ENCODE measurements around the gene C16orf54. TPM values are rescaled to one million over a fixed set of nuclear protein-coding genes. Genes with fewer than 3 reads are reported as not detected.
"Not testable (repeated sequence)": the region's sequence is repeated elsewhere in the genome, so short reads cannot be mapped to it uniquely, and the experiment has no call there.

Gene C16orf54
- total RNA-seq, 1 donor from 2014 or later: 2.1 TPM

DNA sequence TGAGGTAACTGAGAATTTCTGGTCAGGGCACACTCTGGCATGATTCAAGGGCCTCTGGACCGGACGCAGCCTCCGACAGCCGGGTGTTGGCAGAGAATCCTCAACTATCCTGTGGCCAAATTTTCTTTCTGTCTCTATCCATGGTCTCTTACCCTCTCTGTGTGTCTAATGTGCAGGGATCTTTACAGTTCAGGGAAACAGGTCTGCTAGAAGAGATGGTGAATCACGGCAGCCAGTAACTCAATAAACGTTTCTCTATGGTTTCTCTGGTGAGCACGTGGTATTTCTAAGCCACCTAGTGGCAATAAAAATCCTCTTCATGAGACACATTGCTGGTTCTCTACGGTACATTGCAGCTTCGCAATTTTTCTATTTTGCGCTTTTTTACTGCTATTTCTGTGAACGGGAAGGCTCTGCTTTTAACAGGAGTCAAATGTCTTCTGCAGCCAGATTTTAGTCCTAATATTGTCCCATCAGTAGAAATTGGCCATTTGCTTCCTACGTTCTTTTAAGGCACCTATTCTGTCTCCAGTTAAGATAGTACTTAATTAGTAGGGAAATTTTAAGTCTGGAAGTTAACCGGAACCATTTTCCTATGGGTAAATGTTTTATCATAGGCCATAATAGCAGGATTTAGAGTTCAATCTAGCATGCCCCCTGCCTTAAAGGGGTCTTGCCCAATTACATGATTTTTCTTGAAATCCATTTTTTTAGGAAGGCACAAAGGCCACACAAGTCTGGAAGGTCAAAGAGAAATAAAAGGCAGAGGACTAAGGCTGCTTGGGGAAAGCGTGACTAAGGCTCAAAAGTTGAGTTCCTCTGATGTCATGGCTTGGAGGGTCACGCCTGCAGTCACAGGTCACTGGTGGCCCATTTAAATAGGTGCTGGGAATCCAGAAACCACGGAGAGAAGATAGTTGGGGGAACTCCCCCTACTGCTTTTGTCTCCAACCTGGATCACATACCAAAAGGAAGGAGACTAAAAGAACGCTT lies 35.3 kb downstream of the C16orf54 start:
- Mint-ChIP-seq H3K27me3 (peaks cover 4% of the 10 kb centered on the region), H3K9me3 (peaks cover 10% of the 10 kb centered on the region), H3K4me1 (ENCODE audit: unreplicated experiment) (peaks cover 25% of the 10 kb centered on the region), H3K4me3 (peak overlapping the region; percentile 75), H3K27ac (peak overlapping the region; percentile 78), H3K36me3 (no peaks in the 10 kb centered on the region)
- no peak for DNase-seq (ENCODE audit: extremely low spot score, unreplicated experiment)
- TF ChIP-seq, protein P1, sequence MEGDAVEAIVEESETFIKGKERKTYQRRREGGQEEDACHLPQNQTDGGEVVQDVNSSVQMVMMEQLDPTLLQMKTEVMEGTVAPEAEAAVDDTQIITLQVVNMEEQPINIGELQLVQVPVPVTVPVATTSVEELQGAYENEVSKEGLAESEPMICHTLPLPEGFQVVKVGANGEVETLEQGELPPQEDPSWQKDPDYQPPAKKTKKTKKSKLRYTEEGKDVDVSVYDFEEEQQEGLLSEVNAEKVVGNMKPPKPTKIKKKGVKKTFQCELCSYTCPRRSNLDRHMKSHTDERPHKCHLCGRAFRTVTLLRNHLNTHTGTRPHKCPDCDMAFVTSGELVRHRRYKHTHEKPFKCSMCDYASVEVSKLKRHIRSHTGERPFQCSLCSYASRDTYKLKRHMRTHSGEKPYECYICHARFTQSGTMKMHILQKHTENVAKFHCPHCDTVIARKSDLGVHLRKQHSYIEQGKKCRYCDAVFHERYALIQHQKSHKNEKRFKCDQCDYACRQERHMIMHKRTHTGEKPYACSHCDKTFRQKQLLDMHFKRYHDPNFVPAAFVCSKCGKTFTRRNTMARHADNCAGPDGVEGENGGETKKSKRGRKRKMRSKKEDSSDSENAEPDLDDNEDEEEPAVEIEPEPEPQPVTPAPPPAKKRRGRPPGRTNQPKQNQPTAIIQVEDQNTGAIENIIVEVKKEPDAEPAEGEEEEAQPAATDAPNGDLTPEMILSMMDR (conservative IDR thresholded peaks at IDR 0.05): peak; percentile 84

GRCh38 chr16:29709657-29710056 lies 36.1 kb downstream of the C16orf54 start:
- H3K4me1 Mint-ChIP-seq (ENCODE audit: unreplicated experiment): peaks cover 16% of the 10 kb centered on the region
- DNase-seq (ENCODE audit: extremely low spot score, unreplicated experiment); H3K36me3 Mint-ChIP-seq; H3K27me3 Mint-ChIP-seq; H3K9me3 Mint-ChIP-seq: not testable (repeated sequence)
- peak overlapping the region; percentile 78 for H3K27ac Mint-ChIP-seq
- H3K4me3 Mint-ChIP-seq: peak overlapping the region; percentile 61

GRCh38 chr16:29708917-29709600 lies 36.7 kb downstream of the C16orf54 start:
- Mint-ChIP-seq H3K4me1 (ENCODE audit: unreplicated experiment) (peaks cover 16% of the 10 kb centered on the region), H3K27ac (no peak overlapping the region), H3K4me3 (peak overlapping the region; percentile 61), H3K36me3 (no peaks in the 10 kb centered on the region), H3K27me3 (peaks cover 4% of the 10 kb centered on the region), H3K9me3 (peaks cover 10% of the 10 kb centered on the region)
- TF ChIP-seq, protein P1 (conservative IDR thresholded peaks at IDR 0.05): no peak
- no peak for DNase-seq (ENCODE audit: extremely low spot score, unreplicated experiment)

- H3K9me3 Mint-ChIP-seq, H3K36me3 Mint-ChIP-seq, H3K27ac Mint-ChIP-seq: not testable (repeated sequence)
These were observed 38.6 kb downstream of the C16orf54 start for GRCh38 chr16:29707160-29707559.

DNA sequence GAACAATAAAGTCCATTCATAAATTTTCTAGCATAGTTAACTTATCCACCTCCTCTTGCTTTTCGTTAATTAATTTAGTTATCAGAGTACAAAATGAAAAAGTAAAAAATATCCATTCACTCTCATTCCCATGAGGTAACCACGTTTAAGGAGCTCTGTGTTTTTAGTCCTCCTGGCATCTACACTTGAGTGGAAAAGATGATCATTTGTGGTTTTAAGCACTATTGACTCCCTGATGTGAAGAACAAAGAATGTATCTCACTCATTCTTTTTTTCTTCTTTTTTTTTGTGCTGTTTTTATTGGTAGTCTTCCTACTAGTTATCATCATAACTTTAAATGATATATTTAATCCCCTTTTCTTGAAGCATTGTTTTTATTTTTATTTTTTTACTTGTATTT lies 40.8 kb downstream of the C16orf54 start:
- H3K36me3 Mint-ChIP-seq: no peaks in the 10 kb centered on the region
- DNase-seq (ENCODE audit: extremely low spot score, unreplicated experiment): no peak
- TF ChIP-seq, protein P1 (conservative IDR thresholded peaks at IDR 0.05): no peak
- H3K27me3 Mint-ChIP-seq: no peaks in the 10 kb centered on the region
- peaks cover 5% of the 10 kb centered on the region for H3K9me3 Mint-ChIP-seq
- peaks cover 23% of the 10 kb centered on the region for H3K4me1 Mint-ChIP-seq (ENCODE audit: unreplicated experiment)
- no peak overlapping the region for H3K4me3 Mint-ChIP-seq
- H3K27ac Mint-ChIP-seq: no peak overlapping the region

More at GRCh38 chr16:29707160-29707559, 38.6 kb downstream of the C16orf54 start:
- H3K4me3 Mint-ChIP-seq; DNase-seq (ENCODE audit: extremely low spot score, unreplicated experiment); H3K27me3 Mint-ChIP-seq: not testable (repeated sequence)
- peaks cover 21% of the 10 kb centered on the region for H3K4me1 Mint-ChIP-seq (ENCODE audit: unreplicated experiment)

DNA sequence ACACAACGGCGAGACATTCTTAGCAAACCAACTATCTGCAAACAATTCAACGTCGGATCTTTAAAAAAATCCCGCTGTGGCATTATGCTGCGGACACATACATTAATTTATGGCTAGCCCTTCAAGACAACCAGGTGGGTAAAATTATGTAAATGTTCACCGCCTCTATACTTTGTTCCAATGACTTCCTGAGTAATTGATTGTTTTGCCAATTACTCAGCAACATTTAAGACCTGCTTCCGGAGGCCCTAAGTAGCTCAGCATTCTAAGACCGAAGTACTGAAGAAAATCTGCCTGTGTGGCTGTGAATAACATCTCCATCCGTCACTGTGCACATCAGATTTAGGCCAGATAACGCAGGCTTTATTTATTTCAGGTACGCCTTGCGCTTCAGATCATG lies 43.5 kb downstream of the C16orf54 start:
- peak overlapping the region; percentile 40 for H3K27ac Mint-ChIP-seq

More for the DNA sequence above, 43.5 kb downstream of the C16orf54 start:
- Mint-ChIP-seq H3K36me3 (peaks cover 9% of the 10 kb centered on the region), H3K27me3 (no peaks in the 10 kb centered on the region), H3K4me3 (peak overlapping the region; percentile 14), H3K4me1 (ENCODE audit: unreplicated experiment) (peaks cover 14% of the 10 kb centered on the region), H3K9me3 (peaks cover 6% of the 10 kb centered on the region)
- no peak for DNase-seq (ENCODE audit: extremely low spot score, unreplicated experiment)
- TF ChIP-seq, protein P1 (conservative IDR thresholded peaks at IDR 0.05): no peak
